Mammary epithelial cell (primary cell): ENCODE measurements around the gene USHBP1.

Source experiments
- CTCF ChIP-seq, 2 donors: IDR thresholded peaks in 1 of 2; conservative IDR thresholded peaks in 1 of 2; 2 replicates each; pipeline ENCODE4 v1.5.1; 2011 to 2012; ENCODE audit warnings: inconsistent platforms in 2 of 2, low read length in 2 of 2, mild to moderate bottlenecking in 2 of 2, control low read depth in 1 of 2, low read depth in 1 of 2; ENCODE audit not compliant: insufficient read depth in 1 of 2; ENCODE audit errors: extremely low read depth in 1 of 2
- EZH2 ChIP-seq: IDR thresholded peaks from 2 replicates; pipeline ENCODE4 v1.6.1; 2012; ENCODE audit warnings: low read length, inconsistent platforms, borderline replicate concordance

- TF ChIP-seq CTCF (conservative IDR thresholded peaks at IDR 0.05 in 1 of 2, IDR thresholded peaks at IDR 0.05 in 1 of 2; ENCODE audit: extremely low read depth in 1 of 2, insufficient read depth in 1 of 2, low read depth in 1 of 2, low read length in 2 of 2): no peak
- no peak for TF ChIP-seq EZH2
Measured at GRCh38 chr19:17240826-17241399, 23.6 kb downstream of the USHBP1 start.
